ENCODE data around the gene PIM3.
A peak's percentile ranks its signal among the peaks of the same experiment; 100 is the strongest.
"Not testable (repeated sequence)": the region's sequence is repeated elsewhere in the genome, so short reads cannot be mapped to it uniquely, and the experiment has no call there.

The PIM3 gene

DNA sequence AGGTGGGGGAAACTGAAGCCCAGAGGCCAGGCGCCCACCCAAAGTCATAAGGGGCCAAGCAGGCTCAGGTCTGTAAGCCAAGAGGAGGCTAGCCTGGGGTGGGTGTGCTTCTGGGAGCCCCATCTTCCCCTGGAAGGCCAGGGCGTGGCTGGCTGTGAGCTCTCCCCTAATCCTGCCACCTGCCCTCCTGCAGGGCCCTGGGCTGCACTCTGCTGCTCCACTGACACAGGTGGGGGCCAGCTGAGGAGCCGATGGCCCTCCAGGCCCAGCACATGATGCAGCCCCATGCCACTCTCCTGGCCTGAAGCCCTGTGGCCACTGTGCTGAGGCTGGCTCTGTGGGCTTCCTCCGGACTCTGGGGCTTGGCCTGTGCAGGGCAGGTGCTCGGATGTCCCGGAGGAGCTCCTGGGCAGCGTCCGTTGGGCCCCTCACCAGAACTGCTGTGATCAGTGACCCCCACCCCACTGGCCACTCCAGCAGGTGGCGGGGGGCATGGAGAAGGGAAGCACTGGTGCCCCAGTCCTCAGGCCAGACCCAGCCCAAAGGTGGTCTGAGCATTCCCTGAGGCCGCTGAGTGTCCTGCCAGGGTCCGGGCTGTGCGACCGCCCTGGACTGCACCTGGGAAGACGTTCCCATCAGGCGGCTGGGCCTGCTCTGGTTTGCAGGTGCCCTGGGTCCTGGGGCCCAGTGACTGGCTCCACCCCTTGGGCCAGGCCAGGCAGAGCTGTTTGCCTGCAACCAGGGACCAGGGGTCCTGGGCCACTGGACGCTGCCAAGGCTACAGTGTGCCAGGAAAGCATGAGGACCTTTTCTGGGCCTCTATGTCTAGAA lies 8.5 kb downstream of the PIM3 start:
- DNase-seq = no peak

DNA sequence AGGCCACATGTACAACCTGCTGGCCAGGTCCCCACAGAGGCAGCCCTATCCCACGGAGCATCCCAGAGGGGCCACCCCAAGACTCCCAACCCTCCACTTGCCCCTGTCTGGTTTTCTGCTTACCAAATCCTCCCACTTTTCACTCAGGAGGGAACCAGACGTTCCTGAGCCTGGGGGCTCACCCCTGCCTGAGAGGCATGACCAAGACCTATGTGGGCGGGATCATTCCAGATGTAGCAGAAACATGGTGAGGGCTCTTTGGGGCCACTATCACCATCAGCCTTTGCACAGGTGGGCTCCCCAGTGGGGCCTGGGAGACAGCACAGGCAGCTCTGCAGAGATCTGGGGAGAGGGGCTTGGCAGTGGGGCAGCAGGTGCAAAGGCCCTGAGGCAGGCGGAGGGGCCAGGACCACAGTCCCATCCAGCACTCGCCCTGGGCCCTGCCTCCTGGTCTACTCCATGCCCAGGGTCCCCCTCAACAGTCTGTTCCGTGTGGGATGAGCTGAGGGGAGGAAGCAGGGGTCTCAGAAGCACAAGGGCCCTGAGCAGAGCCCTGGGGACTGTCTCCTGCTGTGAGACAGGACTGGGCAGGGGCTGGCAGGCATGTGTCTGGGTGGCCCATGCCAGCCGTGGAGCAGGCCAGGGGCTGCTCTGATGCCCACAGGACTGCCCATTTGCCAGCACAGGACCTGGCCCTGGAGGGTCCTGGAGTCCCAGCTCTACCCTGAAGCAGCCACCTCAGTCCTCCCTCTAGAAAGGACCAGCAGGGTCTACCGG lies 9.4 kb downstream of the PIM3 start:
- no peak for DNase-seq

DNA sequence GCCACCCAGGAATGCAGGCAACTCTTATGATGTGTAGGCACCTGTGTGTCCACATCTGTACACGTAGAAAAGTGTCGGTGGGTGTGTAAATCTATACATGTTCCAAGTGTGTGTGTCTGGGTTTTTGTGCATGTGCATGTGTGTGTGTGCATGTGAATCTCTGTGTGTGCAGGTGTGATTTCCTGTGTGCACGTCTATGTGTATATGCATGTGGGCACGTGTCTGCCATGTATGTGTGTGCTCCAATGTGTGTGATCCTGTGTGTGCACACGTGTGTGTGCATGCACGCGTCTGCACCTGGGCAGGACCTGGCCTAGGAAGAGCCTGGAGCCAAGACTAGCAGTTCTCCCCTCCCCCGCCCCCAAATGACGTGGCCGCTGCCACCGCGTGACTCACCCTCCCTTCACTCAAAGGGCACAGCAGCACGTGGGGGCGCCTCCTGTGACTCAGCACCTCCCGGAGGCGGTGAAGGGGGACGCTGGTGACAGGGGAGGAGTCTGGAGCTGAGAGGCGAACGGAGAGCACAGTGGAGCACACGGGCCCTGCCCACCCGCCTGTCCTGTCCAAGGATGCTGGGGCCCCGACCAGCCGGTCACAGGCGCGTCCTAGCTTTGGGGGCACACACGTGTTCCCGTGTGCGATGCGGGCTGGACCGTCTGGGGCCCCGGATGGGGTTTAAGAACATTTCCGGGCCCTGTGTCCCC lies 10.1 kb downstream of the PIM3 start:
- DNase-seq = peak; percentile 97

DNA sequence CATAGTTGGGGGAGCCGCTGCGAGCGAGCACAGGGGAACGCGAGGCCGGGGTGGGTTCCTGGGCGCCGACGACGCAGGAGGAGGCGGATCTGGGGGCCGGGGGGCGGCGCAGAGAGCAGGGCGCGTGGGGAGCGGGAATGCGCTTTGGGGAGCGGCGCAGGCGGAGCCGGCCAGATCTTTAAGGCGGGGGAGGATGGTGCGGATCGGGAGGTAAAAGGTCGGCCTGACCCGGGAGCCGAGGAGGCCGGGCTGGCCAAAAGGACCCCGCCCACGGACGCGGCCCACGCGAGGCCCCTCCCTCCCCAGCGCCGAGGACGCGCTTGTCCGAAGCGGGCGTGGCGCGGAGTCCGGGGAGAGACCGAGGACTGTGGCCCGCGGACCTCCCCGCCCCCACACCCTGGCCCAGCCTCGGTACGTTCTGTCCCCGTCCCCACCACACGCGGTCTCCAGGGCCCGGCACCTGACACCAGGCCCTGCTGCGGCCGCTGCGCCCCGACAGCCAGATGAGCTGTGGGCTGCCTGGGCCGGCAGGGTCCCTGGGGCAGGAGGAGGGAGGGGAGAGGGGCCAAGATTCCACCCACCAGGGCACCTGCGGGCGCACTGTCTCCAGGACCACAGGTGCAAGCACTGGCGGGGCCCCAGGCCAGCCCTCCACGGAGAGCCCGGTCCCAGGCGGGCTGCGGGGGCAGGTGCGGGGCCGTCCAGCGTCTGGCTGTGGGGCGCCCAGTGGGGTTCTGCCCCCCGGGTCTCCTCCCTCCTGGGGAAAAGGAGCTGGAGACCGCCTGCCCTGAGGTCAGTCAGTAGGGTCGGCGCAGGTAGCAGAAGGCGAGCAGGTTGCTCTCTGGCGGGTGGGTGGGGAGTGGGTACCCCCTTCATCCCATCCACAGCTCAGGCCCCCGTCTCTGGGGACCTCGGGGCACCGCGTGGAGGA lies 10.9 kb downstream of the PIM3 start:
- DNase-seq = peak; percentile 75

DNA sequence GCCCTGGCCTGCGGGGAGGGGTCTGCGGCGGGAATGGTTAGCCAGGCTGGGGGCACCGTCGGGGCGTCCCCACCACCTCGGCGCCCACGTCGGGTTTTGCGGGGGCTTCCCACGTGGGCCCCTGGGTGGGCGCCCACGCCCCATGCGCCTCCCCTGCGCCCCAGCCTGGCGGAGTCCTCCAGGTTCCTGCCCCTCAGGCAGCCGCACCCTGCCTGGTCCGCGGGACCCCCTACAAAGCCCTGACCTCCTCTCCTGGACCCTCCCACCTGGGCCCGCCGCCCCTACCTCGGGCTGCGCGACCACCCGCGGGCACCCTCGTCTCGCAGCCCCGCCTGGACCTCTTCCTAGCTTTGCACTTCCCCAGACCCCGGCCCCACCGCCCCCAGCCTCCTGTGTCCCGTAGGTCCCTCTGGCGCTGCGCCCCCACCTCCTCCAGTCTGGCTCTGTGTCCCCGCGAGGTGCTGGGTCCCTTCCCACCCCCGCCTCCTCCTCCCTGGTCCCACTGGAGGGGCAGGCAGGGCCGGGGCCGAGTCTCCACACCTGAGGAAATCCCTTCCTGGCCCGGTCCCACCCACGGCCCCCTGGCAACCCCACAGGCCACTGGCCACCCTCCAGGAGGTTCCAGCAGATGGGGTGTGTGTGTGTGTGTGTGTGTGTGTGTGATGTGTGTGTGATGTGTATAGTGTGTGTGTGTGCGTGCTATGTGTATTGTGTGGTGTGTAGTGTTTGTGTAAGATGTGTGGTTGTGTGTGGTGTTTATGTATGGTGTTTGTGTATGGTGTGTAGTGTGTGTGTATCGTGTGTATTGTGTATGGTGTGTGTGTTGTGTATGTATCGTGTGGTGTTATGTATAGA lies 11.8 kb downstream of the PIM3 start:
- no peak for DNase-seq

DNA sequence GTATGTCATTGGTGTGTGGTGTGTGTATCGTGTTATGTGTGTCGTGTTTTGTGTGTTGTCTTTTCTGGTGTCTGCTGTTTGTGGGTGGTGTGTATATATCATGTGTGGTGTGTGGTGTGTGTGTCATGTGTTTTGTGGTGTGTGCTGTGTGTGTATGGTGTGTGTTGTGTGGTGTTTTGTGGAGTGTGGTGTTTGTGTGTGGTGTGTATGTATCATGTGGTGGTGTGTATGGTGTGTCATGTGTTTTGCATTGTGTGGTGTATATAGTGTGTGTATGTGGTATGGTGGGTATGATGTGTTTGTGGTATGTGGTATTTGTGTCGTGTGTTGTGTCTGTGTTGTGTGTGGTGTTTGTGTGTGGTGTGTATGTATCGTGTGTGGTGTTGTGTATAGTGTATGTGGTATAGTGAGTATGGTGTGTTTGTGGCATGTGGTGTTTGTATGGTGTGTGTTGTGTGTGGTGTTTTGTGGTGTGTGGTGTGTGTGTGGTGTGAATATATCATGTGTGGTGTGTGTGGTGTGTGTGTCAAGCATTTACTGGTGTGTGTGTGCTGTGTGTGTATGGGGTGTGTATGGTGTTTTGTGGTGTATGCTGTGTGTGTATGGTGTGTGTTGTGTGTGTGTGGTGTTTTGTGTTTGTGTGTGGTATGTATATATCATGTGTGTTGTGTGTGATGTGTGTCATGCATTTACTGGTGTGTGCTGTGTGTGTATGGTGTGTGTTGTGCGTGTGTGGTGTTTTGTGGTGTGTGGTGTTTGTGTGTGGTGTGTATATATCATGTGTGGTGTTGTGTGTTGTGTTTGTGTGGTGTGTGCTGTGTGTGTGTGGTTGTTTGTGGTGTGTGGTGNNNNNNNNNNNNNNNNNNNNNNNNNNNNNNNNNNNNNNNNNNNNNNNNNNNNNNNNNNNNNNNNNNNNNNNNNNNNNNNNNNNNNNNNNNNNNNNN lies 12.7 kb downstream of the PIM3 start:
- no peak for DNase-seq

DNA sequence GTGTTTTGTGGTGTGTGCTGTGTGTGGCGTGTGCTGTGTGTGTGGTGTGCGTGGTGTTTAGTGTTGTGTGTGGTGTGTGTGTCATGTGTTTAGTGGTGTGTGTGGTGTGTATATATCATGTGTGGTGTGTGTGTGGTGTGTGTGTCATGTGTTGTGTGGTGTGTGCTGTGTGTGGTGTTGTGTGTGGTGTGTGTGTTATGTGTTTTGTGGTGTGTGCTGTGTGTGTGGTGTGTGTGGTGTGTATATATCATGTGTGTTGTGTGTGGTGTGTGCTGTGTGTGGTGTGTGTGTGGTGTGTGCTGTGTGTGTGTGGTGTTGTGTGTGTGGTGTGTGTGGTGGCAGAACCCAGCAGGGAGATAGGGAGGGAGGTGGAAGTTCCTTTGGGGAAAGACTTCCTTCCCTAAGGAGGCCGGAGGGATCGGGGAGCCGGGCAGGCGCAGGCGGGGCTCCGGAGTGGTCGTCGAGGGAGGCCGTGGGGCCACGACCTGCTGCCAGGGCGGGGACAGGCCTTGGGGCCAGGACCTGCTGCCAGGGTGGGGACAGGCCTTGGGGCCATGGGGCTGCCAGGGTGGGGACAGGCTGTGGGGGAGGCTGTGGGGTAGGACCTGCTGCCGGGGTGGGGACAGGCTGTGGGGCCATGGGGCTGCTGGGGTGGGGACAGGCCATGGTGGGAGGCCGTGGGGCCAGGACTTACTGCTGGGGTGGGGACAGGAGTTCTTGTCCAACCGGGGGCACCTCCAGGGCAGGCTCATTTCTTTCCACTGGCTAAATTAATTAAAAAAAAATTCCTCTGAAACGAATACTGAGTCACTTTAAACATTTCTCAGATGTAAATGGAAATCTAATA lies 15.2 kb downstream of the PIM3 start:
- peak; percentile 75 for DNase-seq

DNA sequence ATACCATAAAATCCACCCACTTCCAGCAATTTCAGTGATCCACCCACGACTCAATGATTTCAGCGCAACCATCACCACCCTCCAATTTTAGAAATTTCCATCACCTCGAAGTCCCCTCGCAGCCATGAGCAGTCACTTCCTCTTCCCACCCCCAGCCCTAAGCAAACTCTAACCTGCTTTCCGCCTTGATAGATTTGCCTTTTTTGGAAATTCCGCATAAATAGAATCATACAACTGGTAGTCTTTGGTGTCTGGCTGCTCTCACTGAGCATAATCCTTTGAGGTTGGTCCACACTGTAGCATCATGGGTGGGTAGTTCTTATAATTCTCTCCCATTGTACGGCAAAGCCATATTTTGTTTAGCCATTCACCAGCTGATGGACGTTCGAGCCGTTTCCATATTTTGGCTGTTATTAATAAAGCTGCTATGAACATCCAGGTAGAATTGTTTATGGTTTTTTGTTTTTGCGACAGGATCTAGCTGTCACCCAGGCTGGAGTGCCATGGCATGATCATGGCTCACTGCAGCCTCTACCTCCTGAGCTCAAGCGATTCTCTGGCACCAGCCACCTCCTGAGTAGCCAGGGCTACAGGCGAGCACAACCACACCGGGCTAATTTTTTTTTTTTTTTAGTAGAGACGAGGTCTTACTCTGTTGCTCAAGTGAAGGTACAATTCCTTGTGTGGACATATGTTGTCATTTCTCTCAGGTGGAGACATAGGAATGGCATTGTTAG lies 16.0 kb downstream of the PIM3 start:
- DNase-seq = peak; percentile 80

DNA sequence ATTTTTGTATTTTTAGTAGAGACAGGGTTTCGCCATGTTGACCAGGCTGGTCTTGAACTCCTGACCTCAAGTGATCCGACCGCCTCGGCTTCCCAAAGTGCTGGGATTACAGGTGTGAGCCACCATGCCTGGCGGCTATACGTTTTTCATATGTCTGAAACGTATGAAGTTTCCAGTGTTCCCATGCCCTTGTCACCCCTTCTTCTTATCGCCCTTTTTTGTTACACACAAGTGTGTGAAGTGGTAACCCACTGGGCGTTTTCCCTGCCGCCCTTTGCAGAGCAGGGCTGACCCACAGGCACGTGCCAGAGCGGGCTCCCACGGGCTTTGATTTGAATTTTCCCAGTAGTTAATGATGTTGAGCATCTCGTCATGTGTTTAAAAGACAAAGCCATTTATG lies 17.0 kb downstream of the PIM3 start:
- DNase-seq = no peak

DNA sequence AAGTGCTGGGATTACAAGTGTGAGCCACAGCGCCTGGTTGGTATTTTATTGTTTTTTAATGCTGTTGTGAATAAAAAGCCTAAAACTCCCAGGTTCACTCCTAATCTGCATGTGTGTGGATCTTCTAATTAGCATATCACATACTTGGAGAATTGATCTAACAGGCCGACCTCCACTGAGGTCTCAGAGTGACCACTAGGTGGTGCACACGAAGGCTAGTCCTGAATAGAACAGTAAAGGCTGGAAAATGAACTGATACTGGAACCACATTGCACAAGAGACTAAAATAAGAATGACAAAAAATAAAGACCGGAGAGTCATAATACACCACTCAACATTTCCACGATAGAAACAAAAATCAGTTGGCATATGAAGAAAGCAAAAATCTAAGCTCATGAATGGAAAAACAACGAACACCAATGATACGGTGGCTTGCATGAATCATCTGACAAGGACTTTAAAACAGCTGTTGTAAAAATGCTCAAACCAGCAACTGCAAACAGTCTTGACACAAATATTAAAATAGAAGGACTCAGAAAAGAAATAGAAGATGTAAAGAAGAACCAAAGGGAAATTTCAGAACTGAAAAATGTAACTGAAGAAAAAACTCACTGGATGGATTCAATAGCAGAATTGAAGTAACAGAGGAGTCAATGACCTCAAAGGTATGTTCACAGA lies 19.2 kb downstream of the PIM3 start:
- DNase-seq = peak; percentile 75

DNA sequence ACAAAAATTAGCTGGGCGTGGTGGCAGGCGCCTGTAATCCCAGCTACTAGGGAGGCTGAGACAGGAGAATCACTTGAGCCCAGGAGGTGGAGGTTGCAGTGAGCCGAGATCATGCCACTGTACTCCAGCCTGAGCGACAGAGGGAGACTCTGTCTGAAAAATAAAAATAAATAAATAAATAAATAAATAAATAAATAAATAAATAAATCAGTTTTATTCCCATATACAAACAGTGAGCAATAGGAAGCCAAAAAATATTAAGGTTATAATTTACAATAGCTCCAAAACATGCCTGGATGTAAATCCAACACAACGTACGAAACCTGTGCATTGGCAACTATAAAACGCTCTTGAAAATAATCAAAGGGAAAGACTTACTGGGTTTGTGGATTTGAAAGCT lies 21.2 kb downstream of the PIM3 start:
- DNase-seq = not testable (repeated sequence)

DNA sequence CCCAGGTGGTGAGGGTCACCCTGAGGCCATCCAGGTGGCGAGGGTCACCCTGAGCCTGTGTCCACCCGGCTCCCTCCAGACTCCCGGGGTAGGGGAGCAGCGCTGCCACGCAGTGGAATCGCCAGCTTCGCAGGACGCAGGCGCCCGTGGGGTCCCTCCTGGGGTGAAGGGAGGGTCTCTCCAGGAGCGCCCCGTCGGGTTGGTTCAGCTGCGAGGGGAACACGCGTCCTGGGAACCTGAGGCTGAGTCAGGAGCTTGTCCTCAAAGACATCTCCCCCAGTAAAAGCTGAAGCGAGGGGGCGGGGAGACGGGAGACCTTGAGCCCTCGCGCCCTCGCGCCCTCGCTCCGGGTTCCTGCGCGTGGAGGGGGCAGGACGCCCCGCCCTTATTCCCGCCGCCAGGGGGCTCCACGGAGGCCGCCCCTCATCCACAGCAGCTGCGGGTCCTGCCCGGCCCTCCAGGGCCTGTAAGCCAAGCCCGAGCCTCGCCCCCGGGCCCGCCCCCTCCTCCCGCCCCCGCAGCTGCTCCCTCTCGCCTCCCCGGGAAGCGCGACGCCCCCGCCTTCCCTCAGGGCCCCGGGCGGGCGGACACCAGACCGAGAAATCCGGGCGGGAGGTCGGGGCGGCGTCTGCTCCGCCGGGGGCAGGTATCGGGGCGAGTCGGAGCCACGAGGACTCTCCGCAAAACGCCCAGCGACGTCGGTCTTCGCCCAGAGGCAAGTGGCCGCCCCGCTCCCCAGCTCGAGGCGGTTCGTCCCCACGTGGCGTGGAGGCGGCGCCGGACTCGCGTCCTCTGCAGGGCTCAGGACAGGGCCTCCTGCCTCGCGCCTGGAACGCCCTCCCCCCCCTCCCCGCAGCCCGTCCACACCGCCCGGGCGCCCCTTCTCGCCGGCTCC lies 22.8 kb downstream of the PIM3 start:
- DNase-seq = no peak

DNA sequence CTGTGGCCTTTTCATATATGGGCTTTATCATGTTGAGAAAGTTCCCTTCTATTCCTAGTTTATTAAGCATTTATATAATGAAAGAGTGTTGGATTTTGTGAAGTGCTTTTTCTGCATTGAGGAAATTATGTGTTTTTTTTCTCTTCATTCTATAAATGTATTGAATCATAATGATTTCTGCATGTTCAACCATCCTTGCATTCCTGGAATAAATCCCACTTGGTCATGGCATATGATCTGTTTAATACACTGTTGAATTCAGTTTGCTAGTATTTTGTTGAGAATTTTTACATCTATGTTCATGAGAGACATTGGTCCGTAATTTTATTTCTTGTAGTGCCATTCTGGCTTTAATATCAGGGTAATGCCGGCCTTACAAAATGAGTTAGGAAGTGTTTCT lies 25.8 kb downstream of the PIM3 start:
- no peak for DNase-seq

DNA sequence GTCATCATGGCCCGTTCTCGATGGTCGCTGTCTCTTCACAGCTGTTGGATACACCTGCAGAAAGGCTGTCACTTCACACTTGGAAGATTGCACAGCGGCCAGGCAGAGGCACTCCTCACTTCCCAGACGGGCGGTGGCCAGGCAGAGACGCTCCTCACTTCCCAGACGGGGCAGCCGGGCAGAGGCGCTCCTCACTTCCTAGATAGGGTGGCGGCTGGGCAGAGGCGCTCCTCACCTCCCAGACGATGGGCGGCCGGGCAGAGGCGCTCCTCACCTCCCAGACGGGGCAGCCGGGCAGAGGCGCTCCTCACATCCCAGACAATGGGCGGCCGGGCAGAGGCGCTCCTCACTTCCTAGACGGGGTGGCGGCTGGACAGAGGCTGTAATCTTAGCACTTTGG lies 29.3 kb downstream of the PIM3 start:
- not testable (repeated sequence) for DNase-seq

DNA sequence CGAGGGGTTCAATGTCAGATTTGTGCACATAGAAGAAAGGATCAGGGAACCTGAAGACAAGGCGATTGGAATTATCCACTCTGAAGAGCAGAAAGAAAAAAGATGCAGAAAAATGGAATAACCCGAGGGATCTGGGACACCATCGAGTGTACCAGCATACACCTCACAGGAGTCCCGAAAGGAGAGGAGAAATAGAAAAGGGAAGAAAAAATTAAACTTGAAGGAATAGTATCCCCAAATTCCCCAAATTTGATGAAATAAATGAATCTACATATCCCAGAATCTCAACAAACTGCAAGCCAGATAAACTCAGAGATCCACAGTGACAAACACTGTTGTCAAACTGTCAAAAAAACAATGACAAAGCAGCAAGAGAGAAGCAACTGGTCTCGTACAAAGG lies 30.6 kb downstream of the PIM3 start:
- no peak for DNase-seq

DNA sequence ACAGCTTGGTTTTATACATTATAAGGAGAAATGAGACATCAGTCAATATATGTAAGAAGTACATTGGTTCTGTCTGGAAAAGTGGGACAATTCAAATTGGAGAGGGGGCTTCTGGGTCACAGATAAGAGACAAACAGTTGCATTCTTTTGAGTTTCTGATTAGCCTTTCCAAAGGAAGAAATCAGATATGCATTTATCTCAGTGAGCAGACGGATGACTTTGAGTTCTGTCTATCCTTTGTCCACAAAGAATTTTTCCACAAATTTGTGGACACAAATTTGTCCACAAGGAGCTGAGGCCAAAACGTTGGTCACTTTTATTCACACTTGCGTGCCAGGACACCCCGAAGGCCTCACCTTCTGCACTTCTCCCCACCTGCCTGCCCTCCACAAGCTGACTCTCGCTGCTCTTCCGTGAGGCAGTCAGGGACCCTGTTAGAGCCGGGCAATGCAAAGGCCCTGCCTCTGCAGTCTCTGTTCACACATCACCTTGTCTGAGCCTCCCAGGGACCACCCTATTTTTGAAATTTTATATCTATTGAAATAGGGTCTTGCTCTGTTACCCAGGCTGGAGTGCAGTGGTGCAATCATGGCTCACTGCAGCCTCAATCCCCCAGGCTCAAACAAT lies 31.4 kb downstream of the PIM3 start:
- DNase-seq = no peak

Measured in OCI-M1 (cell line).